DMS153 treated with DMSO at 0.1 percent for 48 hours (cell line): ENCODE data around the gene LEPR.
"Not testable (repeated sequence)": the region's sequence is repeated elsewhere in the genome, so short reads cannot be mapped to it uniquely, and the experiment has no call there.

Experiments used
- DNase-seq: peaks from one replicate; lab custom pipeline; 2025; ENCODE audit not compliant: unreplicated experiment; lab: John Stamatoyannopoulos, UW

The LEPR gene

GRCh38 chr1:65435987-65436386 is 15.5 kb downstream of the LEPR start:
- DNase-seq = no peak

- no peak for DNase-seq
Measured at GRCh38 chr1:65437616-65438015, 17.1 kb downstream of the LEPR start.

DNA sequence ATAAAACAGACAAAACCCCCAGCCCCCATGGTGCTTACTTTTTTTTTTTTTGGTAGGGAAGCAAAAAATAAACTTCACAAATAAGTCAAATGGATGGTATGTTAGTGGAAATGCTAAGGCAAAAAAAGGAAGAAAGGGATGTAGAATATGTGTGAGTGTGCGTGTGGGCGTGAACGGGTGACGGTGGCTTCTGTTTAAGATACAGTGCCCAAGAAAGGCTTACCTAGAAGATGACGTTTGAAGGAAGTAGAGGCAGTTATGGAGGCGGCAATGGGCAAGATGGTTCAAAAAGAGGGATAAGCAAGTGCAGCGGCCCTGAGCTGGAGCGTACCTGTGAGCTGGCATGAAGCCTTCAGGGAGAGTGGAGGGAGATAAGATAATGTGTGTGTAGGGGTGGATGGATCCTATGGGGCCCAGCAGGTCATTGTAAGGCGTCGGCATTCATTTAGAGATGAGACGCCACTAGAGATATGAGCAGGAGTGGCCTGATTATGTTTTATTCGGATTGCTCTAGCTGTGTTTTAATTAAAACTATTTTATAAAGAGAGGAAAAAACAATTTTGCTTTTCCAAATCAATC is 19.9 kb downstream of the LEPR start:
- no peak for DNase-seq

- no peak for DNase-seq
Measured at GRCh38 chr1:65440915-65441314, 20.4 kb downstream of the LEPR start.

DNA sequence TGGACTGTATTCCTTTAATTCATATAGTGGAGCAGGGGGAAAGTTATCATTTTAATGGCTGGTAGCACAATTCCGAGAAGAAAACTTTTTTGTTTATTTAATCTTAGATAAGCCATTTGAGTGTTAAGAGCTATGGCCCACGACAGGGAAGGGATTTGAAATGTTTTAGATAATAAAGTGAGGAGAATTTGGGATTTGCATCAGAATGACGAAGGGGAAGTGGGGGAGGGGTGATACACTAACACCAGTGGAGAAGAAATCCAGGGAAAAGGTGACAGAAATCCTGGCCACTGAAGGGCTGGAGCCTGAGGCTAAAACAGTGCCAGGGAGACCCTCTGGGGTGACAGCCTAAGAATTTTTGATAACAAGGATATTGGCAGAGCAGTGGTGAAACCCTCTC is 21.0 kb downstream of the LEPR start:
- no peak for DNase-seq

DNA sequence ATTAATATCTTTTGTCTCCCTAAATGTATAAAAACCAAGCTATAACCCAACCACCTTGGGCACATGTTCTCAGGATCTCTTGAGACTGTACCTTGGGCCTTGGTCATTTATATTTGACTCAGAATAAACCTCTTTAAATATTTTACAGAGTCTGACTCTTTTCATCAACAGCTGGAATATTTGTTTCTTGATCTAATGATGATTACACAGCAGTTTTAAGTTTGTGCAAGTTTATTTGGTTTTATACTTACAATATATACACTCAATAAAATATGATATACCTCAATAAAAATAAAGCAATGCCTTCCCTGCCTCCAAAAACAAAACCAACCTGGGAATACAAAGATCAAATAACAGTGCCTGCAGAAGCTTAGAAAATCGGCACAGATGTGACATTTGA is 22.0 kb downstream of the LEPR start:
- DNase-seq = no peak

DNA sequence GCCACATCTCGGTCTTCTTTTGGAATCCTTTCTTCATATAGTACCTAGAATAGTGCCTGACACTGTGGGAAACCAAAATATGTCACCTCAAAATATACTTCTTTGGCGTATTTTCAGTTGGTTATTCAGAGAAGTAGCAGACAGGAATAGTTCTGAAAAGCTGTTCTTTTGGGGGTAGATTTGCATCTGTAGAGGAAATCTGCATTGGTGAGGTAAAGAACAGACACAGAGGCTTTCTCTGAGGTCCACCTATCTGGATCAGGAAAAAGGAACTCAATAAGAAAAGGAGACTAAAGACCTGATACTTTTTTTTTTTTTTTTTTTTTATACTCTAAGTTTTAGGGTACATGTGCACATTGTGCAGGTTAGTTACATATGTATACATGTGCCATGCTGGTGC is 23.2 kb downstream of the LEPR start:
- no peak for DNase-seq

DNA sequence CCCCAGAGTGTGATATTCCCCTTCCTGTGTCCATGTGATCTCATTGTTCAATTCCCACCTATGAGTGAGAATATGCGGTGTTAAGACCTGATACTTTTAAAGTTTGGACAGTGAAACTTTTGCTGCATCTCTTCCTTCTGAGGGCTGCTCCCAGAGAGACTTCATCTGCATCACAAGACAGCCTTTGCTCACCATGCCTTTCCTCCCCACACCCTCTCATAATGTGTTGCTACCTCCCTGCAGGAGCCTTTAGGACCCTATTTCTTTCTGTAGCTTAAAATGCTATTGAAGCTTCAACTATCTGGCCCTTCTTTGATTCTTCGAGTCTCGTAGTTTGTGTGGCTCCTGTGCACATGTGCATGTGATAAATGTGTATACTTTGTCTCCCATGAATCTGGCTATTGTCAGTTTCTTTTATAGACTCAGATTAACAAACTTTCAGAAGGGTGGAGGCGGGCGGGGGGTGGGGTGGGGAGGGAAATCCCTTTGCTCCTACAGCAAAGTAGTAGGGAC is 23.7 kb downstream of the LEPR start:
- no peak for DNase-seq

DNA sequence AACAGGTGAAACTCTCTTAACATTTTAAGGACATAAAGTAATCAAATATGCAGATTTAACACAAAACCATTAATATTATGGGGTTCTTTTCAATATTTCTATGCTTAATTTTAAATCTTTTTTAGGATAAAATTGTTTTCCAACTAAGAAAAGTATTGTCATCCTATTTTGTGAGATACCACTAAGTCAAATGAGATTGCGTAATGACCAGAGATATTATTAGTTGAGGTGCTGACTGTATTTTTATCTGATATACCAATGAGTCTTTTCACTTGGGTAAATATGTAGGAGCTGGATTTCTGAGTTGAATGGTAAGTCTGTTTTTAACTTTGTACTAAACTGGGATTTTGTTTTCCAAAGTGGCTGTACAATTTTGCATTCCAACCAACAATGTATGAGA is 25.4 kb downstream of the LEPR start:
- DNase-seq = no peak

- DNase-seq = no peak
Measured at GRCh38 chr1:65449214-65449823, 28.9 kb downstream of the LEPR start.

GRCh38 chr1:65455678-65456077 is 35.2 kb downstream of the LEPR start:
- not testable (repeated sequence) for DNase-seq

GRCh38 chr1:65456481-65456880 is 36.0 kb downstream of the LEPR start:
- no peak for DNase-seq

DNA sequence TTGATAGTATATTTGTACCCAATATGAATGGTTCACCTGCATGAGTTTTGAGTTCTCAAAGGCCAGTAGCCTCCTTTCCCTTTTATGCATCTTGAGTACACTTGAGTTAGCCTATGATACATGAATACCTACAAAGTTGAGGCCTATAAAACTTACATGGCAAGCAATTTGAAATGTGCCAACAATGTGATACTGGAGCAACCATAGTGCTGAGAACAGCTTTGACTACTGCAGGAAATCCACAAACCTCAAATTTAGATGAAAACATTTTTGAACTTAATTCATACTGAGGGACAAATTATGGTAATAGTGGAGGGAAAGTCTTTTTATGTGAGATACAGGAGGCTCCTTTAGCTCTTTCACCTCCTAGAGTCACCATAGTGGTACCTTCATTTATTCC is 37.4 kb downstream of the LEPR start:
- DNase-seq = no peak

- no peak for DNase-seq
Measured at GRCh38 chr1:65458730-65459396, 38.4 kb downstream of the LEPR start.

DNA sequence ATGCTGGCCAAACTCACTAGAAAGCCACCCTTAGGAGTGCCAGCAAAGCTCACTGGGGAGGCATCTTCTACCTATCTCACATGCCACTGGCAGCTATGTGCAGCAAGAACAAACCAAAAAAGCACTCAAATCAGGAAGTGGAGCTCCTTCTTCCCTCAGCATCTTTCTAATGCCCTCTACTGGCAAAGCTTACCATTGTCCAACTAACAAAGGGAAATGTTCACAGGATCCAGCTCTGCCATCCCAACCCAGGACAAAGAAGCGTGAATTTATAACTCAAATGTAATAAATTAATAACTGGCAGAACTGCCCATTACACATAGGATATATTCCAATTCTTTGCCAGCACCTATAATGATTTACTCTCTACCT is 38.9 kb downstream of the LEPR start:
- DNase-seq = peak; percentile 52

DNA sequence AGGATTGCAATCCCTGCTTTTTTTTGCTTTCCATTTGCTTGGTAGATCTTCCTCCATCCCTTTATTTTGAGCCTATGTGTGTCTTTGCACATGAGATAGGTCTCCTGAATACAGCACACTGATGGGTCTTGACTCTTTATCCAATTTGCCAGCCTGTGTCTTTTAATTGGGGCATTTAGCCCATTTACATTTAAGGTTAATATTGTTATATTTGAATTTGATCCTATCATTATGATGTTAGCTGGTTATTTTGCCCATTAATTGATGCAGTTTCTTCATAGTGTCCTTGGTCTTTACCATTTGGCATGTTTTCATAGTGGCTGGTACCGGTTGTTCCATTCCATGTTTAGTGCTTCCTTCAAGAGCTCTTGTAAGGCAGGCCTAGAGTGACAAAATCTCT is 45.4 kb downstream of the LEPR start:
- DNase-seq = not testable (repeated sequence)

- DNase-seq = peak; percentile 30
Measured at GRCh38 chr1:65467536-65467935, 47.1 kb downstream of the LEPR start.

- no peak for DNase-seq
Measured at GRCh38 chr1:65469126-65469888, 48.8 kb downstream of the LEPR start.

DNA sequence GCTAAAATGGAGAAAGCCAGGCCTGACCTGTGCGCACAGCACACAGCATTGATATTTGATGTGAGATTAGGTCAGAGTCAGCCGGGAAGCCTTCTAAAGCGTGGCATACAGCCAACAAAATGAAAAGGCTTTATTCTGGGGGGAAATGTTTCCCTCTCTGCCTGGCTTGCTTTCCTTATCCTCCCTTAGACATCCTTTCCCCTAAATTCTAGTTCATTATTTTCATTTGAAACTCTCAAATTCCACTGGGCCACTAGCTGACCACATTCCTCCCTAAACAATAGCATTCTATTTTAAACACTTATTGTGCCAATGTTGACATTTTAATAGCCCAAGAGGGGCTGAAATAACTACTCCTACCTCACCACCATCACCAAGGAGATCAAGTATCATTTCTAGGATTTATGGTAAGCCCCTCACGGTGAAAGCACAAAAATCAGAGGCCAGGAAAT is 49.4 kb downstream of the LEPR start:
- peak; percentile 23 for DNase-seq
